ENCODE measurements around the gene ASPSCR1. TPM values are rescaled to one million over a fixed set of nuclear protein-coding genes. Genes with fewer than 3 reads are reported as not detected.

Gene ASPSCR1
- total and polyA plus RNA-seq, 2 of the 13 experiments (the other 11 are each of a cell fraction or from before 2014, with no cell fraction given), result 274 to 314 TPM

DNA sequence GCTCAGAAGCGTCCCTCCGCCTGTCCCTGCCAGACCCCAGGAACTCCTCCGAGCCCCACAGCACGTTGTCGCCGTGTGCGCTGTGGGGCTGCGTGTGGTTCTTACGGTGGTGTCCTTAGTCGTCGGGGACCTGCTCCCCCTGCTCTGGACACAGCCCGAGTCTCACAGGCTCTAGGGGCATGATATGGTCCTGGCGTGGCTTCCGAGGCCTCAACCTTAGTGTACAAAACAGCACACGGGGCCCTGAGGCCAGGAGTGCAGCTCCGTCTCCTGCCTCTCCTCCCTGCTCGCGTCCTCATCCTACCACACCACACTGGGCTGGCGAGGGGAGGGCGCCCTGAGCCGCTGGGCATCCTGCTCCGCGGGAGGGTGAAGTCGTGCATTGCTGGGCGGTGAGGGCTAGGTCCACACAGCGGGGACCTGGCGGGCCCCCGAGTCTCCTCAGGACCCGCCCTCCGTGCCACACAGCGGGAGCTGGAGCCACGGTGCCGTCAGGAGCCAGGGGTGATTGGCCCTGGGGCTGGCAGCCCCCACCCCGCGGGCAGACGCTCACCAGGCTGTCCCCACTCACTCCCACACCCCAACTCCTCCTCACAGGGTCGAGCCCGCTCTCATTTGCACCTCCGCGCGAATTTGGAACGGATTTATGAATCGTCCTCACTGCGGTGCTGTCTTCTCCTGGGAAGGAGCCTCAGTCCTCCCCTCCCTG is 48.7 kb upstream of the ASPSCR1 start (continued):
- TF ChIP-seq, protein P1, sequence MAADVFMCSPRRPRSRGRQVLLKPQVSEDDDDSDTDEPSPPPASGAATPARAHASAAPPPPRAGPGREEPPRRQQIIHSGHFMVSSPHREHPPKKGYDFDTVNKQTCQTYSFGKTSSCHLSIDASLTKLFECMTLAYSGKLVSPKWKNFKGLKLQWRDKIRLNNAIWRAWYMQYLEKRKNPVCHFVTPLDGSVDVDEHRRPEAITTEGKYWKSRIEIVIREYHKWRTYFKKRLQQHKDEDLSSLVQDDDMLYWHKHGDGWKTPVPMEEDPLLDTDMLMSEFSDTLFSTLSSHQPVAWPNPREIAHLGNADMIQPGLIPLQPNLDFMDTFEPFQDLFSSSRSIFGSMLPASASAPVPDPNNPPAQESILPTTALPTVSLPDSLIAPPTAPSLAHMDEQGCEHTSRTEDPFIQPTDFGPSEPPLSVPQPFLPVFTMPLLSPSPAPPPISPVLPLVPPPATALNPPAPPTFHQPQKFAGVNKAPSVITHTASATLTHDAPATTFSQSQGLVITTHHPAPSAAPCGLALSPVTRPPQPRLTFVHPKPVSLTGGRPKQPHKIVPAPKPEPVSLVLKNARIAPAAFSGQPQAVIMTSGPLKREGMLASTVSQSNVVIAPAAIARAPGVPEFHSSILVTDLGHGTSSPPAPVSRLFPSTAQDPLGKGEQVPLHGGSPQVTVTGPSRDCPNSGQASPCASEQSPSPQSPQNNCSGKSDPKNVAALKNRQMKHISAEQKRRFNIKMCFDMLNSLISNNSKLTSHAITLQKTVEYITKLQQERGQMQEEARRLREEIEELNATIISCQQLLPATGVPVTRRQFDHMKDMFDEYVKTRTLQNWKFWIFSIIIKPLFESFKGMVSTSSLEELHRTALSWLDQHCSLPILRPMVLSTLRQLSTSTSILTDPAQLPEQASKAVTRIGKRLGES (CRISPR knock-in tag; IDR thresholded peaks at IDR 0.05; ENCODE audit: borderline replicate concordance), result no peak
- TF ChIP-seq, protein P2, sequence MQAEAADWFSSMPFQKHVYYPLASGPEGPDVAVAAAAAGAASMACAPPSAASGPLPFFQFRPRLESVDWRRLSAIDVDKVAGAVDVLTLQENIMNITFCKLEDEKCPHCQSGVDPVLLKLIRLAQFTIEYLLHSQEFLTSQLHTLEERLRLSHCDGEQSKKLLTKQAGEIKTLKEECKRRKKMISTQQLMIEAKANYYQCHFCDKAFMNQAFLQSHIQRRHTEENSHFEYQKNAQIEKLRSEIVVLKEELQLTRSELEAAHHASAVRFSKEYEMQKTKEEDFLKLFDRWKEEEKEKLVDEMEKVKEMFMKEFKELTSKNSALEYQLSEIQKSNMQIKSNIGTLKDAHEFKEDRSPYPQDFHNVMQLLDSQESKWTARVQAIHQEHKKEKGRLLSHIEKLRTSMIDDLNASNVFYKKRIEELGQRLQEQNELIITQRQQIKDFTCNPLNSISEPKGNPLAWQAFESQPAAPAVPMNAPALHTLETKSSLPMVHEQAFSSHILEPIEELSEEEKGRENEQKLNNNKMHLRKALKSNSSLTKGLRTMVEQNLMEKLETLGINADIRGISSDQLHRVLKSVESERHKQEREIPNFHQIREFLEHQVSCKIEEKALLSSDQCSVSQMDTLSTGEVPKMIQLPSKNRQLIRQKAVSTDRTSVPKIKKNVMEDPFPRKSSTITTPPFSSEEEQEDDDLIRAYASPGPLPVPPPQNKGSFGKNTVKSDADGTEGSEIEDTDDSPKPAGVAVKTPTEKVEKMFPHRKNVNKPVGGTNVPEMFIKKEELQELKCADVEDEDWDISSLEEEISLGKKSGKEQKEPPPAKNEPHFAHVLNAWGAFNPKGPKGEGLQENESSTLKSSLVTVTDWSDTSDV (CRISPR knock-in tag; IDR thresholded peaks at IDR 0.05), result no peak
- TF ChIP-seq KLF11 (CRISPR knock-in tag; IDR thresholded peaks at IDR 0.05), result no peak
- TF ChIP-seq, protein P3, sequence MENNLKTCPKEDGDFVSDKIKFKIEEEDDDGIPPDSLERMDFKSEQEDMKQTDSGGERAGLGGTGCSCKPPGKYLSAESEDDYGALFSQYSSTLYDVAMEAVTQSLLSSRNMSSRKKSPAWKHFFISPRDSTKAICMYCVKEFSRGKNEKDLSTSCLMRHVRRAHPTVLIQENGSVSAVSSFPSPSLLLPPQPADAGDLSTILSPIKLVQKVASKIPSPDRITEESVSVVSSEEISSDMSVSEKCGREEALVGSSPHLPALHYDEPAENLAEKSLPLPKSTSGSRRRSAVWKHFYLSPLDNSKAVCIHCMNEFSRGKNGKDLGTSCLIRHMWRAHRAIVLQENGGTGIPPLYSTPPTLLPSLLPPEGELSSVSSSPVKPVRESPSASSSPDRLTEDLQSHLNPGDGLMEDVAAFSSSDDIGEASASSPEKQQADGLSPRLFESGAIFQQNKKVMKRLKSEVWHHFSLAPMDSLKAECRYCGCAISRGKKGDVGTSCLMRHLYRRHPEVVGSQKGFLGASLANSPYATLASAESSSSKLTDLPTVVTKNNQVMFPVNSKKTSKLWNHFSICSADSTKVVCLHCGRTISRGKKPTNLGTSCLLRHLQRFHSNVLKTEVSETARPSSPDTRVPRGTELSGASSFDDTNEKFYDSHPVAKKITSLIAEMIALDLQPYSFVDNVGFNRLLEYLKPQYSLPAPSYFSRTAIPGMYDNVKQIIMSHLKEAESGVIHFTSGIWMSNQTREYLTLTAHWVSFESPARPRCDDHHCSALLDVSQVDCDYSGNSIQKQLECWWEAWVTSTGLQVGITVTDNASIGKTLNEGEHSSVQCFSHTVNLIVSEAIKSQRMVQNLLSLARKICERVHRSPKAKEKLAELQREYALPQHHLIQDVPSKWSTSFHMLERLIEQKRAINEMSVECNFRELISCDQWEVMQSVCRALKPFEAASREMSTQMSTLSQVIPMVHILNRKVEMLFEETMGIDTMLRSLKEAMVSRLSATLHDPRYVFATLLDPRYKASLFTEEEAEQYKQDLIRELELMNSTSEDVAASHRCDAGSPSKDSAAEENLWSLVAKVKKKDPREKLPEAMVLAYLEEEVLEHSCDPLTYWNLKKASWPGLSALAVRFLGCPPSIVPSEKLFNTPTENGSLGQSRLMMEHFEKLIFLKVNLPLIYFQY (CRISPR knock-in tag; IDR thresholded peaks at IDR 0.05; ENCODE audit: borderline replicate concordance), result no peak
- 0 out of 2 replicates have a peak, but pooled peaks have one; percentile 33 for TF ChIP-seq ZNF558 (CRISPR knock-in tag; IDR thresholded peaks at IDR 0.05; ENCODE audit: borderline replicate concordance)
- TF ChIP-seq, protein P4, sequence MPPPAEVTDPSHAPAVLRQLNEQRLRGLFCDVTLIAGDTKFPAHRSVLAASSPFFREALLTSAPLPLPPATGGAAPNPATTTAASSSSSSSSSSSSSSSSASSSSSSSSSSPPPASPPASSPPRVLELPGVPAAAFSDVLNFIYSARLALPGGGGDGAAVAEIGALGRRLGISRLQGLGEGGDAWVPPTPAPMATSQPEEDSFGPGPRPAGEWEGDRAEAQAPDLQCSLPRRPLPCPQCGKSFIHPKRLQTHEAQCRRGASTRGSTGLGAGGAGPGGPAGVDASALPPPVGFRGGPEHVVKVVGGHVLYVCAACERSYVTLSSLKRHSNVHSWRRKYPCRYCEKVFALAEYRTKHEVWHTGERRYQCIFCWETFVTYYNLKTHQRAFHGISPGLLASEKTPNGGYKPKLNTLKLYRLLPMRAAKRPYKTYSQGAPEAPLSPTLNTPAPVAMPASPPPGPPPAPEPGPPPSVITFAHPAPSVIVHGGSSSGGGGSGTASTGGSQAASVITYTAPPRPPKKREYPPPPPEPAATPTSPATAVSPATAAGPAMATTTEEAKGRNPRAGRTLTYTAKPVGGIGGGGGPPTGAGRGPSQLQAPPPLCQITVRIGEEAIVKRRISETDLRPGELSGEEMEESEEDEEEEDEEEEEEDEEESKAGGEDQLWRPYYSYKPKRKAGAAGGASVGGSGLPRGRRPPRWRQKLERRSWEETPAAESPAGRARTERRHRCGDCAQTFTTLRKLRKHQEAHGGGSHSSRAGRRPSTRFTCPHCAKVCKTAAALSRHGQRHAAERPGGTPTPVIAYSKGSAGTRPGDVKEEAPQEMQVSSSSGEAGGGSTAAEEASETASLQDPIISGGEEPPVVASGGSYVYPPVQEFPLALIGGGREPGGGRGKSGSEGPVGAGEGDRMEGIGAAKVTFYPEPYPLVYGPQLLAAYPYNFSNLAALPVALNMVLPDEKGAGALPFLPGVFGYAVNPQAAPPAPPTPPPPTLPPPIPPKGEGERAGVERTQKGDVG (CRISPR knock-in tag; IDR thresholded peaks at IDR 0.05; ENCODE audit: borderline replicate concordance), result peak; percentile 32; the same call in 1 of the 2 replicates
- TF ChIP-seq, protein P5, sequence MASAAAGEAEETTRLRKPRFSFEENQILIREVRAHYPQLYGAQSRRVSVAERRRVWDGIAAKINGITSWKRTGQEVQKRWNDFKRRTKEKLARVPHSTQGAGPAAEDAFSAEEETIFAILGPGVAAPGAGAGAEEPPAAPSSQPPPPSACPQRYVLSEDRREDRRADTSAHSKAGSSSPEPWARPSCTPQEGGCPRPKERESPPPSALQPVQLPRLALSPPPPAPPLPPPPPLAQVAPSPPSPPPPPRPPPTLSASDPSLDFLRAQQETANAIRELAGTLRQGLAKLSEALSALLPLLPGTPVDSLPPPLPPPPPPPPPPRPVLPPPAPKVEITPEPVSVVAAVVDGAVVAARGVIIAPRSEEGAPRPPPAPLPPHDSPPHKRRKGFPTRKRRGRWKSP (CRISPR knock-in tag; IDR thresholded peaks at IDR 0.05), result no peak
- TF ChIP-seq PLRG1 (conservative IDR thresholded peaks at IDR 0.05), result no peak
- no peak for TF ChIP-seq ZNF136 (CRISPR knock-in tag; IDR thresholded peaks at IDR 0.05; ENCODE audit: low read depth)
- no peak; the same call in 1 of the 2 replicates for TF ChIP-seq ZZZ3 (CRISPR knock-in tag; IDR thresholded peaks at IDR 0.05; ENCODE audit: borderline replicate concordance)
